Gastrocnemius medialis (tissue), 4 donors: ENCODE measurements around the gene CCDC27. TPM values are rescaled to one million over a fixed set of nuclear protein-coding genes. Genes with fewer than 3 reads are reported as not detected.

Experiments used
- ATAC-seq, 2 donors: fragments of 150-250 bp; one replicate each; pipeline ENCODE4 v1.9.1; 2016
- DNase-seq, 2 donors: peaks; one replicate each; pipeline ENCODE4 v3.0.0-alpha.2; 2019
- H3K27ac ChIP-seq, 4 donors: fragments of 200-600 bp; sonication (generic); 1 replicate in 1 of 4; 2 replicates in 3 of 4; pipeline ENCODE4 v1.5.1; 2016 to 2018; ENCODE audit warnings: mild to moderate bottlenecking in 2 of 4, moderate library complexity in 1 of 4
- H3K27me3 ChIP-seq, 3 donors: fragments of 200-600 bp; sonication (generic) in 2 of 3; 1 replicate in 1 of 3; 2 replicates in 2 of 3; pipeline versions ENCODE4 v1.5.1 to v1.6.0; 2016 to 2019; ENCODE audit warnings: mild to moderate bottlenecking in 1 of 3, moderate library complexity in 1 of 3
- H3K36me3 ChIP-seq, 2 donors: fragments of 200-600 bp; sonication (generic) in 1 of 2; one replicate each; pipeline ENCODE4 v1.5.1; 2017 to 2018
- H3K4me1 ChIP-seq, 2 donors: fragments of 200-600 bp; sonication (generic) in 1 of 2; one replicate each; pipeline ENCODE4 v1.5.1; 2016 to 2017; ENCODE audit warnings: mild to moderate bottlenecking in 2 of 2
- H3K4me3 ChIP-seq, 4 donors: fragments of 200-600 bp; sonication (generic) in 3 of 4; 1 replicate in 1 of 4; 2 replicates in 3 of 4; pipeline ENCODE4 v1.5.1; 2016 to 2019; ENCODE audit warnings: mild to moderate bottlenecking in 2 of 4
- H3K9me3 ChIP-seq, 3 donors: fragments of 200-600 bp; sonication (generic) in 2 of 3; 1 replicate in 1 of 3; 2 replicates in 2 of 3; pipeline ENCODE4 v1.5.1; 2016 to 2019
- POLR2A ChIP-seq, 2 donors: fragments of 450-650 bp; IDR thresholded peaks; one replicate each; pipeline ENCODE4 v1.6.1; 2017; ENCODE audit warnings: antibody characterized with exemption in 2 of 2, mild to moderate bottlenecking in 2 of 2, moderate library complexity in 2 of 2
- in situ Hi-C, 4 donors: fragments of 200-750 bp; cut with MboI; loops; one replicate each; pipeline versions ENCODE4 v1.15.0 to v1.8.0; 2017; ENCODE audit warnings: low sequenced_read_pairs in 4 of 4
- intact Hi-C: fragments of 100-400 bp; cut with DNase I; formaldehyde crosslinking; loops from one replicate; pipeline ENCODE4 v1.15.1; 2023; ENCODE audit warnings: low total_unique reads
- total RNA-seq, 4 donors: library from RNA; depleted of rRNA; stranded (reverse); fragments of >200 nt; gene quantifications; one replicate each; pipeline versions ENCODE4 v1.1.0 to v1.2.3, GENCODE V29; 2016
- TF ChIP-seq, protein P1 (sequence below), 5 experiments: fragments of 450-650 bp in 3 of 5; fragments of 200-600 bp in 2 of 5; sonication (generic) in 2 of 5; IDR thresholded peaks in 4 of 5; conservative IDR thresholded peaks in 1 of 5; 1 replicate in 4 of 5; 2 replicates in 1 of 5; pipeline ENCODE4 v1.5.1; 2016 to 2019; ENCODE audit warnings: antibody characterized with exemption in 5 of 5, mild to moderate bottlenecking in 3 of 5, moderate library complexity in 3 of 5

CCDC27 gene
- total RNA-seq, 4 donors from 2014 or later, result 0.09 TPM; not detected in 3

DNA sequence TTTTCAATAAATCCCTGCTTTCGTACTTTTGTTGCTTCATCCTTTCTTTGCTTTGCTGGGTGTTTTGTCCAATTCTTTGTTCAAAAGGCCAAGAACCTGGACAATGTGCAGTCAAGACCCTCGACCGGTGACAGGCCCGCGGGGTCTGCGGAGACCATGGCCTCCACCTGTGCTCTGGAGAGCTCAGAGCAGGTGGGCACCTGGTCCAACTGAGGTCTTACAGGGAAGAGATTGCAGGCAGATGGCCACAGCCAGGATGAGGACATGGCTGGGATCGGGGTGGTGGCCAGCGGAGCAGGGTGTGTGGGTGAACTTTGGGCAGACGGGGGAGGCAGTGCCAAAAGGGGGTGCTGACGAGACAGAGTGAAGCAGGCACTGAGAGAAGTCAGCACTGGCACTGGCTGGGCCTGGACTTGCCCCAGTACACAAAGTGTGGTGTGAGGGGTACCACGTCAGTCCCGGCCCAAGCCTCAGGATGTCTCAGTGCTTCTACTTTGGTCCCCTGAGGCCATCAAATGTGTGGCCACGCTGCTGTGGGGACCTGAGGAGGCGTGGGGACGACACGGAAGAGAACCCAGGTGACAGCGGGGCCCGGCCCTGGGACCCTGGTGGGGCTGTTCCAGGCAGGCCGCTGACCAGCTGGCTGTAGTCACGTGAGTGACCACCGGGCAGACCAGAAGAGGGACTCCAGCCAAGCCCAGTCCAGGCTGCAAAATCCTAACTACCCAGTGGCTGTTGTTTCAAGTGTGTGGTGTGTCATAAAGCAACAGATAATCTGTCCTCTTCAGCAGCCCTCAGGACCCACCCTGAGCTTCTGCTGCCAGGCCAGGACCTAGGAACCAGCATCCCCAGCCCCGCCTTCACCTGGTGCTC, 10.4 kb upstream of the CCDC27 start:
- Histone ChIP-seq H3K27ac (no peak overlapping the region), H3K9me3 (no peaks in the 10 kb centered on the region), H3K4me3 (no peak overlapping the region), H3K27me3 (no peaks in the 10 kb centered on the region), H3K4me1 (peaks cover 17 to 26% of the 10 kb centered on the region in 2 donors), H3K36me3 (peaks cover 0 to 51% of the 10 kb centered on the region in 2 donors)
- DNase-seq (no peak), ATAC-seq (no peak)
- intact Hi-C loops, result no loop called here
- in situ Hi-C loops, result no loop called here
- TF ChIP-seq POLR2A (IDR thresholded peaks at IDR 0.05), result no peak
- TF ChIP-seq, protein P1, sequence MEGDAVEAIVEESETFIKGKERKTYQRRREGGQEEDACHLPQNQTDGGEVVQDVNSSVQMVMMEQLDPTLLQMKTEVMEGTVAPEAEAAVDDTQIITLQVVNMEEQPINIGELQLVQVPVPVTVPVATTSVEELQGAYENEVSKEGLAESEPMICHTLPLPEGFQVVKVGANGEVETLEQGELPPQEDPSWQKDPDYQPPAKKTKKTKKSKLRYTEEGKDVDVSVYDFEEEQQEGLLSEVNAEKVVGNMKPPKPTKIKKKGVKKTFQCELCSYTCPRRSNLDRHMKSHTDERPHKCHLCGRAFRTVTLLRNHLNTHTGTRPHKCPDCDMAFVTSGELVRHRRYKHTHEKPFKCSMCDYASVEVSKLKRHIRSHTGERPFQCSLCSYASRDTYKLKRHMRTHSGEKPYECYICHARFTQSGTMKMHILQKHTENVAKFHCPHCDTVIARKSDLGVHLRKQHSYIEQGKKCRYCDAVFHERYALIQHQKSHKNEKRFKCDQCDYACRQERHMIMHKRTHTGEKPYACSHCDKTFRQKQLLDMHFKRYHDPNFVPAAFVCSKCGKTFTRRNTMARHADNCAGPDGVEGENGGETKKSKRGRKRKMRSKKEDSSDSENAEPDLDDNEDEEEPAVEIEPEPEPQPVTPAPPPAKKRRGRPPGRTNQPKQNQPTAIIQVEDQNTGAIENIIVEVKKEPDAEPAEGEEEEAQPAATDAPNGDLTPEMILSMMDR (IDR thresholded peaks at IDR 0.05 in 4 of 5, conservative IDR thresholded peaks at IDR 0.05 in 1 of 5), result no peak

DNA sequence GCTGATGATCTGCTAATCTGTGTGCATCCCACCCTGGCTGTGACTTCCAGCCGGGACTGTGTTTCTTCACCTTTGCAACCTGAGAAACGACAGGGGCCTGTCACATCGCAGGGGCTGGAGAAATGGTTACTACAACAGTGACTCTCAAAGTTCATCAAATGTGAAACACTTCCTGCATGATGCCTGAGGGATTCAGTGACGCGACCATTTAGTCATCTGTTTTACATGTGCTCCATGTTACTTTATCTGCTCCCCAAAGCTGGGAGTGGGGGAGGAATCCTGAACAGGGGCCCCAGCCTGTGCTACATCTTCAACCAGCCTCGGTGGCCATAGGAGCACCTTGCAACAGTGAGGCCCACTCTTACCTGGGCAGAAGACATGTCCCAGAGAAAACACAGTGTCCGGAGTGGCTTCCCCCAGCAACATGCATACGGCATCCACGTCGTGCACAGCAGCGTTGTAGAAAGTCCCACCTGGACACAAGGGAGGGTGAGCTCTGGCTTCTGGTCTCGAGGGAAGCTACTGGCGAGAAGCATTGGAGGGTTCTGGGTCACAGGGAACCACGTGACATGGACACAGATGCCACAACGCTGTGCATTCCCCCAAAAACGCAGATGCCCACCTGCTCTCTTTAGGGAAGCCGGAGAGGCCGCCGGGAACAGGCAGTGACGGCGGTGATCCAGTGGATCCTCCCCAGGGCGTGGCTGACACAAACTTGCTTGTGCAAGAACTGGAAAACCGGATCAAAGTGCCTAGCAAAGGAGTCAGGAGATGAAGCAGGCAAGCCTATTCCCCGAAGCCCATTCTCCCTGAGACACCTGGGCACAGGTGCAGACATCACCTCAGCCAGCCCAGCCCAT, 9.6 kb upstream of the CCDC27 start:
- ATAC-seq (no peak), DNase-seq (no peak)
- Histone ChIP-seq H3K4me3 (no peak overlapping the region), H3K4me1 (peaks cover 18 to 31% of the 10 kb centered on the region in 2 donors), H3K27ac (no peak overlapping the region), H3K27me3 (no peaks in the 10 kb centered on the region), H3K36me3 (peaks cover 0 to 42% of the 10 kb centered on the region in 2 donors), H3K9me3 (no peaks in the 10 kb centered on the region)
- TF ChIP-seq, protein P1 (IDR thresholded peaks at IDR 0.05 in 4 of 5, conservative IDR thresholded peaks at IDR 0.05 in 1 of 5), result no peak
- TF ChIP-seq POLR2A (IDR thresholded peaks at IDR 0.05), result no peak
- intact Hi-C loops (no loop called here), in situ Hi-C loops (no loop called here)

DNA sequence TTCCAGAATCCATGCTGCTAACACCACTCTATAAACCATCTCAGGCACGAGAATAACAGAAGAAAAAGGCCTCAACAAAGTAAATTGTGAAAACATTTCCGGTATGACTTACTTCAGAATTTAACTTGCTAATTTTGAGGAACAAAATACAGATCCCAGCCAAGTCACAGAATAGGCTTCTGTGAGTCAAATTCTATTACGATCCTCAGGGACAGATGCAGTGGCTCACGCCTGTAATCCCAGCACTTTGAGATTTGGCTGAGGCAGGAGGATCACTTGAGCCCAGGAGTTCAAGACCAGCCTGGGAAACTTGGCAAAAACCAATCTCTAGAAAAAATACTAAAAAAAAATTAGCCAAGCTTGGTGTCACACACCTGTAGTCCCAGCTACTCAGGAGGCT, 8.8 kb upstream of the CCDC27 start:
- intact Hi-C loops (no loop called here), in situ Hi-C loops (no loop called here)
- ATAC-seq (no peak), DNase-seq (no peak)
- H3K27ac ChIP-seq, result no peak overlapping the region
- H3K9me3 ChIP-seq, result no peaks in the 10 kb centered on the region
- no peaks in the 10 kb centered on the region for H3K27me3 ChIP-seq
- no peak for TF ChIP-seq POLR2A (IDR thresholded peaks at IDR 0.05)
- TF ChIP-seq, protein P1 (IDR thresholded peaks at IDR 0.05 in 4 of 5, conservative IDR thresholded peaks at IDR 0.05 in 1 of 5), result no peak
- H3K36me3 ChIP-seq, result peaks cover 0 to 35% of the 10 kb centered on the region in 2 donors
- peaks cover 20 to 33% of the 10 kb centered on the region in 2 donors for H3K4me1 ChIP-seq
- no peak overlapping the region for H3K4me3 ChIP-seq

DNA sequence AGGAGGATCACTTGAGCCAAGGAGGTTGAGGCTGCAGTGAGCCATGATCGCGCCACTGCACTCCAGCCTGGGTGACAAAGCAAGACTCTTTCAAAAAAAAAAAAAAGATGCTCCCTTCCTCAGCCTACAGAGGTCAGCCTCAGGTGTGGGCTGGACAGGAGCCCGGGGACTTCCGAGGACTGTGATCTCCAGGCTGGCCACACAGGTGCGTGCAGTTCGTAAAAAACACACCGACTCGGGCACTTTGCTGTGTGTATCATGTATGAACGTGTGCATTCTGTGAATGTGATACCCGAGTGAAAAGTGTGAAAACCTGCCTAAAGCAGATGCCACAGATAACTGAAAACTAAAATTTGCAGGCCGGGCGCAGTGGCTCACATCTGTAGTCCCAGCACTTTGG, 8.4 kb upstream of the CCDC27 start:
- no peak for DNase-seq
- Histone ChIP-seq H3K4me3 (no peak overlapping the region), H3K27ac (no peak overlapping the region), H3K9me3 (no peaks in the 10 kb centered on the region), H3K4me1 (peaks cover 20 to 33% of the 10 kb centered on the region in 2 donors), H3K36me3 (peaks cover 0 to 31% of the 10 kb centered on the region in 2 donors), H3K27me3 (no peaks in the 10 kb centered on the region)
- intact Hi-C loops (no loop called here), in situ Hi-C loops (no loop called here)
- TF ChIP-seq POLR2A (IDR thresholded peaks at IDR 0.05), result no peak
- TF ChIP-seq, protein P1 (IDR thresholded peaks at IDR 0.05 in 4 of 5, conservative IDR thresholded peaks at IDR 0.05 in 1 of 5), result no peak
- ATAC-seq, result no peak
